PFSK-1 (cell line): ENCODE results near the gene NOTCH2.

Source experiments
- FOXP2 ChIP-seq: optimal IDR thresholded peaks from 2 replicates; pipeline ENCODE3; 2011; ENCODE audit warnings: borderline replicate concordance, control low read depth, inconsistent platforms; ENCODE audit not compliant: insufficient read depth; ENCODE audit errors: extremely low read length, extremely low read depth
- POLR2AphosphoS5 ChIP-seq: IDR thresholded peaks from 2 replicates; pipeline ENCODE4 v1.6.1; 2012; ENCODE audit warnings: low read depth, mild to moderate bottlenecking, control low read depth, low read length, moderate library complexity
- REST ChIP-seq, 2 experiments: IDR thresholded peaks; 2 replicates each; pipeline versions ENCODE4 v1.6.1 to v1.8.0; 2011 to 2012; ENCODE audit warnings: low read depth in 2 of 2, low read length in 2 of 2, control low read depth in 1 of 2, inconsistent platforms in 1 of 2, mild to moderate bottlenecking in 1 of 2, moderate library complexity in 1 of 2; ENCODE audit not compliant: insufficient read depth in 1 of 2
- SIN3A ChIP-seq: IDR thresholded peaks from 2 replicates; pipeline ENCODE4 v1.6.1; 2012; ENCODE audit warnings: mild to moderate bottlenecking, low read length, moderate library complexity, borderline replicate concordance; ENCODE audit not compliant: insufficient read depth
- TAF1 ChIP-seq: IDR thresholded peaks from 2 replicates; pipeline ENCODE4 v1.6.1; 2012; ENCODE audit warnings: low read length, control low read depth, borderline replicate concordance; ENCODE audit not compliant: insufficient read depth

The NOTCH2 gene

GRCh38 chr1:119962296-119962968 is 107.0 kb downstream of the NOTCH2 start:
- TF ChIP-seq REST (IDR thresholded peaks at IDR 0.05; ENCODE audit: insufficient read depth in 1 of 2, low read depth in 2 of 2, low read length in 2 of 2) (no peak), FOXP2 (no peak), POLR2AphosphoS5 (no peak), TAF1 (no peak), SIN3A (no peak)

DNA sequence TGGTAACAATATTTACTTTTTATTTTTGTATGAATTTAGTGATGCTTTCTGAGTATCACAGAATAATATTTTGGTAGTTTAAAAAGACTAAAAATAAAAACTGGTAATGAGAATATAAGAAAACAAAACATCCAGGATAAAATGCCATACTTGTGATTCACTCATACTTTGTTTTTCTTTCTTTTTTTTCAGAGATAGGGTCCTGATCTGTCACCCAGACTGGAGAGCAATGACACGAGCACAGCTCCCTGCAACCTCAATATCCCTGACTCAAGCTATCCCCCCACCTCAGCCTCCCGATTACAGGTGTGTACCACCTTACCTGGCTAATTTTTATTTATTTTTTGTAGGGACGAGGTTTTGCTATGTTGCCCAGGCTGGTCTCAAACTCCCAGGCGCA is 109.0 kb downstream of the NOTCH2 start:
- TF ChIP-seq TAF1 (no peak), REST (IDR thresholded peaks at IDR 0.05; ENCODE audit: insufficient read depth in 1 of 2, low read depth in 2 of 2, low read length in 2 of 2) (no peak), SIN3A (no peak), FOXP2 (no peak)

GRCh38 chr1:119959268-119960220 is 109.9 kb downstream of the NOTCH2 start:
- TF ChIP-seq SIN3A (no peak), REST (IDR thresholded peaks at IDR 0.05; ENCODE audit: insufficient read depth in 1 of 2, low read depth in 2 of 2, low read length in 2 of 2) (no peak), TAF1 (no peak), POLR2AphosphoS5 (no peak), FOXP2 (no peak)

- TF ChIP-seq POLR2AphosphoS5: no peak
- no peak for TF ChIP-seq FOXP2
- no peak for TF ChIP-seq TAF1
- TF ChIP-seq REST (IDR thresholded peaks at IDR 0.05; ENCODE audit: insufficient read depth in 1 of 2, low read depth in 2 of 2, low read length in 2 of 2): no peak
- no peak for TF ChIP-seq SIN3A
These were observed 111.2 kb downstream of the NOTCH2 start for GRCh38 chr1:119958223-119958622.
